ENCODE measurements around the gene NMNAT1.
"Not testable (repeated sequence)": the region's sequence is repeated elsewhere in the genome, so short reads cannot be mapped to it uniquely, and the experiment has no call there.

NMNAT1 gene

DNA sequence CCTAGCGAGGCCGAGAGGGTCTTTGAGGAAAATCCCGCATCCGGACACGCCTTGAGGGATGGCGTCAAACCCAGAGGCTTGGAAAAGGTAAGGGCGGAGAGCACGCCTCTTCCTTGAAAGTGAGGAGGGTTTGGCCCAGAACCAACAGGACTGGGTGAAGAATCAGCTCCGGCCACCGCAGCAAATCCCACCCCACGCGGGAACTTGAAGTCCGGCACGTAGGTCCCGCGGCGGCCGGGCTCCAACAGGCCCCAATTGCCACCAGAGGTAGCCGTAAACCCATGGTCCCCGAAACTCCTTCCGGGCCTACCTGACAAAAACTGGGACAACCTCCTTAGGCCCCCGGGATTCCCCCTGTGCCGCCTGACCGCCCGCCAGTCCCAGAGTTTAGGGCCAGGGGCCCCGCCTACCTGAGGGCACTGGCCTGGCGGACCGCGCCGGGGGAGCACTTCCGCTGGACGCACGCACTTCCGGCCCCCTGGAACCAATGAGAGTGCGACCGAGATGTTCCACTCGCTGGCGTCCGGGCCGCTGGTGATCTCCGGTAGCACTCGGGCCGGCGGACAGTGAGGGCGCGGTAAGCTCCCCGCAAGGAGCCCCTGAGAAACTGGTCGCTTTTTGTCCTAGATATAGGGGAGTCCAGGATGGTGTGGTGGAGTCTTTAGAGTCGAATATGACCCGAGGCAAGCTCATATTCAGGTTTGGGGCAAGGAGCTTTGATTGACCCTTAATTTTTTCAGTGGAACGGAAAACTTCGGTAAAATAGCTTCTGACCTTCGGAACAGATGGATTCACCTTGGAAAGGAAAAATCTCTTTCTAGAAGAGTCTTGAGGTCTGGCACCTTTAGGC, at the start of gene NMNAT1, which contains the start of gene LZIC:
Gene NMNAT1, plus strand, starts transcription at position 537 of the 850 bp plus-strand sequence. CDS start 28,599 bp downstream, outside the sequence.
Gene LZIC, minus strand, starts transcription at position 453 of the 850 bp plus-strand sequence. CDS start 6,772 bp downstream, outside the sequence.
- peak; percentile 77 to 82 for DNase-seq (ENCODE audit: low read depth in 2 of 2)

DNA sequence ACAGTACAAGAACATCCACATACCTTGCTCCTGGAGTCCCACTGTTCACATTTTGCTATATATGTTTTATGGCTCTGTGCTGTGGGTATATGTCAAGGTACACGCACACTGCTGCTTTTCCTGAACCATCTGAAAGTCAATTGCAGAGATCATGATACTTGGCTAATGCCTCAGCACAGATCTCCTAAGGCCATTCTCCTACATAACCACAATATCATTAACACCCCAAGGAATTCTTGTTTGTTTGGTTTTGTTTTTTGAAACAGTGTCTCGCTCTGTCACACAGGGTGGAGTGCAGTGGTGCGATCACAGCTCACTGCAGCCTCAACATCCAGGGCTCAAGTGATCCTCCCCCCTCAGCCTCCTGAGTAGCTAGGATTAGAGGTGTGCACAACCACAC, 49.2 kb upstream of the NMNAT1 start:
- no peak for DNase-seq (ENCODE audit: low read depth in 2 of 2)

DNA sequence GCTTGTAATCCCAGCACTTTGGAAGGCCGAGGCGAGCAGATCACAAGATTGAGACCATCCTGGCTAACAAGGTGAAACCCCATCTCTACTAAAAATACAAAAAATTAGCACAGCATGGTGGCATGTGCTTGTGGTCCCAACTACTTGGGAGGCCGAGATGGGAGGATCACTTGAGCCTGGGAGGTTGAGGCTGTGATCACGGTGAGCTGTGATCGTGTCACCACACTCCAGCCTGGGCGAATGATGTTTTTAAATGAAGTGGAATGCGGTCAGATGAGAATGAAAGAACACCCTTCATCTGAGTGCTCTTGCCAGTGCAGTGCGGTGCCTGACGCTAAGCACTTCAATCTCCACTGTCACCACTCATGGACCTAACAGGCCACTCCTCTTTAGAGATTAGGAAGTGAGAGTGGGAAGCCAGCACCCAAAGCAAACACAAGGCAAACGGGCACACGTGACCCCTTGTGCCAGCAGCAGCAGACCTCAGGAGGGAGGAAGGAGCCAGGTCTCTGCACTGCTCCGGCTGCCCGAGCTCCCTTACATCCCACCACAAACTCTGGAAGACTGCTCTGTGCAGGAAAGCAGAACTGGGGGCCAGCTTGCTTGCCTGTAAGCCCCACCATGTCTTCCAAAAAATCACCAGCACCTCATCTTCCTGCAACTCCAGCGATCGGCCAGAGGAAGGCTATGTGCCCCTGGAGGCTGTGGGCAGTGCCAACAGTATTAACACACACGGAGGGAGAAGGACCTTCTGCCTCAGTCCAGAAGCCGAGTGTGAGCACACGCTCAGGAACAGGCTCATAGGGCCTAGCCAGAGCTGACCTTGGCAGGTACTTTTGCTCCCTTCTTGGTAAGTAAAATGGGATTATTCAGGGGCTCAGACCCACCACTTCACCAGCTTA, 42.9 kb upstream of the NMNAT1 start:
- DNase-seq (ENCODE audit: low read depth in 2 of 2), result no peak

DNA sequence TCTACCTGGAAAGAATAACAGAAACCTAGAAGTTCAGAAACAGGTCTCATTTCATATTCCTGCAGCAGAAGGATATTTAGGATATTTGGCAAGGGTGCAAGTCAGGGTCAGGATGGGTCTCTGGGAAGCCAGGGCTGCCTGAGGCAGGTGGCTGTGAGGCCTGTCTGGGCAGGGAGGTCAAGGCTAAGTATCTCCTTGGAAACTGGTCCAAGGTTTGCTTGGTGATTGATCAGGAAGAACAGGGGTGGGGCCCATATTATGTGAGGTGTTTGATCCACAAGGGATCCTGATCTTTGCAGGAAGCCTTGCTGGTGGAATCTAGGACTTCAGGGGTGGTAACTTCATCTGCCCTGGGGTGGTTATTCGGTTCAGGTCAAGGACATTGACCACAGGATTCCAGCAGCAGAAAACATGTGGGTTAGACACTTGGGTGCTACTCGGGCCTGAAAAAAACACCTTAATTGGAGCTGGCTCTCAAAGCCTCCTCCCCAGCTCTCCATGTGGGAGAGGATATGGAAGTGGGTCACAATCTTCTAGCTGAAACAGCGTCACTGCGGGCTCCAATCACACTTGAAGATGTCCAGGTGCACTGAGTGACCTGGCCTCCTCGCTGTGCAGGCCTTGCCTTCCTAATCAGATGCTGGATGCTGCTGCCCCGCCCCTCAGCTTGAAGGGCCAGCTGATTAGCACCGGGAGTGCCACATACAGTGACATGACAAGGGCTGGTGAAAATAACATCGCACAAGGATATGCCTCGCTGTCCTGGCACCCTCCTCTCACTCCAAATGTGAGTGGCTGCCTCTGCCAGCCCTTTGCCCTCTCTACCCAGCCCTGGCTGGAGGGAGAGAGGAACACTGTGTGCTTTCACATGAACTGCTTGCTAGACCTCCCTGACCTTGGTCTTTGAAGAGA, 41.9 kb upstream of the NMNAT1 start:
- no peak for DNase-seq (ENCODE audit: low read depth in 2 of 2)

DNA sequence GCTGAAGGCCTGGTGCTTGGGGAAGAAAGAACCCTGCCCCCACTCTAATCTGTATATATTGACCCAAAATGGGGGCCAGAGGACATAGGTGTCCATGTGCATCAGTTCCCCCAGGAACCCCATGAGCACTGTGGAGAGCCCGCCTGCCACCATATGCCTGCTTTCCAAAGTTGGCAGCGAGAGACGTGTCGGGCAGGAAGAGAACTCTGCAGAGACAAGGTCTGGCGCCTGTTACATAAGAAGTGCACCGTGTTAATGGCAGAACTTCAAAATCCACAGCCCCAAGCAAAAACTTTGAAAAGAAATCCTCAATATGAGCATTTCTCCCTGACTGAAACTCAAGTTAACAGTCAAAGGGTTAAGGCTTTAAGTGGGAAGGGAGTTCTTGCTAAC, 41.2 kb upstream of the NMNAT1 start:
- DNase-seq (ENCODE audit: low read depth in 2 of 2), result no peak

DNA sequence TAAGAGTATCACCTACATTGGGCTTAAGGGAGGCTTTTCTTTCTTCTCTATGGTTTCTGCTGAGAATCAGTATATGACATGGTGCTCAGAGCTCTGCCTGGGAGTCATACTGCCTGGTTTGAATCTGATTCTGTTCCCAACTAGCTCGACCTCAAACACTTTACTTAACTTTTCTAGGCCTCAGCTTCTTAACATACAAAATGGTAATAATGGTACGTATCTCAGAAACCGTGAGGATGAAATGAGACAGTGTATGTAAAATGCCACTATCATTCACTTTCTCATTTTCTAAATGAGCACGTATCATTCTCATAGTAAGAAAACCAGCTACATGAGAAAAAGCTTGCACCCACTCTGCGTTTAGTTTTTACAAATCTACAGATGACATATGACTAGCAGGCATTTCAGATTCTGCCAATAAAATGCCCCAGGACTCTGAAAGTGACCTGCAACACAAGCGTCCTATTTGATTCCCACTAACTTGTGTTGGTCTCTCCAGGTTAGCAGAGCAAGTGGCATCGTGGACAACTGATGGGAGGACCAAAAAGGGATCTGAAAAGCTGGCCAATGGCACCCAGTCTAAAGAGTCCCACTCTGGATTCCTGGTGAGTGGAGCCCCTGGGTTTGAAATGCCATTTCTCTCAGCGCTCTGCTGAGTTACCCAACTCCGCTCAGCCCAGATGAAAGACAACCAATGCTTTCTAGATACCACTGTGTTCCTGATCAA, 39.3 kb upstream of the NMNAT1 start:
- no peak for DNase-seq (ENCODE audit: low read depth in 2 of 2)

DNA sequence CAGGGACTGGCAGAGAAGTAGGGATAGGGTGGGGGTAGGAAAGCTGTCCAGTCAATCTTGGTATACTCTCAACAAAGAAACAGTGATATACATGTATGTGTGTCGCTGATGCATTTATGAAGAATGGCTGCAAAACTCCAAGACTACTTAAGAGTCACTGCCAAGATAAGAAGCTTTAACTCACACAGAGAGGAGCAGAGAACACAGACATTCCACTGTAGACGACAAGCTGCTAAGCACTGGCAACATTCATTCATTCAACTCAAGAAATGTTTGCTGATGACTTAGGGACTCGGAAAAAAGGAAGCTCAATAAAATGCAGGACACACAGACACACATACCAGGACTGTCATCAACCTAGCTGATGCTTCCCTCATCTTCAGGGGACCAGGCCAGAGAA, 38.7 kb upstream of the NMNAT1 start:
- no peak for DNase-seq (ENCODE audit: low read depth in 2 of 2)

DNA sequence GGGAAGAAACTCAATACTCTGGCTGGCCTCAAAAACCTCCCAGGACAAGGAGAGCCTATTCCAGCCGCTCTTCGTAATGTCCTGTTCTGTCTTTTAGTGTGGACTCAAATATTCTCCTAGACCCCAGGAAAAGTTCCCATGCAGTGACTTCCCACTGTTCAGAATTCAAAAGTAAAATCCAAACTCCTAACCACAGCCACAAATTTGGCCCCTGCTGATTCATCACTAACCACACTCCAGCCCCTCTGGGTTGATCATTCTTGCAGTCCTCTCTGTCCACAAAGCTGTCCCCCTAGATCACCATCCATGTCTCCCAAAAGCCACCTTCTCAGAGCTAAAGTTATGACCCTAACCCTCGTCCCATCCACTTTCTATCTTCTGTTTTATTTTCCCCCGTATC, 38.3 kb upstream of the NMNAT1 start:
- no peak for DNase-seq (ENCODE audit: low read depth in 2 of 2)

DNA sequence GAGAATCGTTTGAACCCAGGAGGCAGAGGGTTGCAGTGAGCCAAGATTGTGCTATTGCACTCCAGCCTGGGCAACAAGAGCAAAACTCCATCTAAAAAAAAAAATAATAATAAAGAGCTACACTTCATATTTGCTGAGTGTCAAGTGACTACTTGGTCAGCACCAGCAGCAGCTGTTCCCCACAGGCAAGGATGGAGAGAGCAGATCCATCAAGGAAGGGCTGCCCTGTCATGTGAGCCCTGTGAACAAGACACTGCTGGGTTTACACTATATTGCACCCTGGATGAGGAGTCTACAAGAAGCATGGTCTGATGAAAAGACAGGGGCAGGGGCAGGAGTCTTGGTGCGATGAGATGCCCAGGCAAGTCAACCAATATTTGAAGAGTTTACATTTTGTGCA, 36.8 kb upstream of the NMNAT1 start:
- DNase-seq (ENCODE audit: low read depth in 2 of 2), result no peak

DNA sequence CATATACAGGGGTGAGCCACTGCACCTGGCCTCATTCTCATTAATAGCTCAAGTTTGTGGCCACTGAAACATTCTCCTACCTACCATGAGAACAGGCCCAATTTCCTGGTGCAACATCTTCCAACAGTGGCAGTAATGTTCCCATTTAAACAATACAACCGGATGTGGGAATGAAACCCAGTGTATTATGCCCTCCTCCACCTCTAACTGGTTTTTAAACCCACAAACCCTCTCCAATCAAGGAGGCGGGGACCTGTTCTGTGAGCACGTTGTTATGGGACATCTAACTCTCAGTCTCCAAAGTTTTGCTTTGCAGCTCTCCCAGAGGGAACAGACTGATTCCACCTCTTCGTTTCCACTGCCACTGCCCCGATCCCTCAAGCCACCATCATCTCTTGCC, 35.8 kb upstream of the NMNAT1 start:
- DNase-seq (ENCODE audit: low read depth in 2 of 2), result no peak

DNA sequence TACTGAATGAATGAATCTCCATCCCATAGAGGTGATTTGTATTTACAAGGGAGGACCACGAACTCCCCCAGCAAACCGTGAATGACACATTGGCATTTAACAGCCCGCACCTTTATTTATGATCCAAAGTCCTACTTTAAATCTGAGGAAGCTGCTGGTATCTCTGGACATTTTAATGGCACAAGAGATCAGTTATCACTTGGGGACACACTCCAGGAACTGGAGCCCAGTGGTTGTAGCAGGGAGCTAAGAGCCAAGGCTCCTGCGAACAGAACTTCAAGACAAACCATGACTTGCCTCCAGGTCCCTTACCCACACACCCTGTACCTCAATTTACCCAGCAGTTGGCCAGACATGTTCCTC, 34.4 kb upstream of the NMNAT1 start:
- no peak for DNase-seq (ENCODE audit: low read depth in 2 of 2)

DNA sequence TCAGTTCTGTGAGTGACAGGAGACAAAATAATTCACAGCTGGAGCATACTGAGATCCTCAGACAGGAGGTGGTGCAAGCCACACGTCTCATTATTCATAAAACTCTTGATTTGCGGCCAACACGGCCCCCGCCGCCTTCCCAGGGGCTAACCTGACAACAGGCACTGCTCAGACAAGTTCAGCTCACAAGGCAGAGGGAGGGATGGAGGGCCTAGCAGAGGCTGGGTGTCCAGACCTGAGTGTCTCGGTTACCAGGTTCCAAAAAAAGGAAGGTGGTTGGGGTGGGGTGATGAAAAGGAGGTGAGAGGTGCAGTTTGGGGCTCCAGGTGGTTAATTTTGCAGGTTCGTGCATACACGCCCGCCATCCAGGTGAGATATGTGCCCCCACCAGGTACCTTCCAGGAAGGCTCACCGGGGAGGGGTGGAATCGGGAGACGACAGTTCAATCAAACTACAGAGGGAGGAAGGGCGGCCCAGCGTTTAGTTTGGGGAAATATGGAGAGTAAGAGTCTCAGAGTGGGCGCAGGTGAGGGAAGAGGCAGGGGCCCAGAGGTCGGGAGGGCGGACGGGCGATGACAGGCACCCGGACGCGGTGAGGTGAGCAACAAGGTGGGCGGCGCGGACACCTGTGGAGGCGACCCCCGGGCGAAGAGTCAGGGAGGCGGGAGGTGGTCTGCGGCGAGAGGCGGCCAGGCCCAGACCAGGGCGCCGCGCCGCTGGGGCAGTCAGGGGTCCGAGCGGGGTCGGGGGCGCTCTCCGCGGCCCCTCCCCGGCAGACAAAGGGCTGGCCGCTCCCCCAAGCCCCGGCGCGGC, 33.8 kb upstream of the NMNAT1 start:
- DNase-seq (ENCODE audit: low read depth in 2 of 2), result peak; percentile 0 to 18

DNA sequence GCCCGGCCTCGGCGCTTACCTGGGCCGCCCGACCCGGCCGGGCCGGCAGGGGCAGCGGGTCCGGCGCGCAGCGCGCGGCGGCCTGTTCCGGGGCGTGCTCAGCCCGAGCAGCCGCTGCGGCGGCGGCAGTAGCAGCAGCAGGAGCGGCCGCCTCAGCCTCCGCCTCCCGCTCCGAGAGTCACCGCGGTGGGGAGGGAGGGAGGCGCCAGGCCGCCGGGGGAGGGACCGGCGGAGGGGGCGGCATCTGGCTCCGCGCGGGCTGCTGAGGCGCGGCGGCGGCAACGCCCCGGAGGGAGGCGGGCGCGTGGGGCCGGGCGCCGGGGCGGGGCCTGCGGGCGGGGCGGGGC, 33.2 kb upstream of the NMNAT1 start, which contains the start of gene CTNNBIP1:
Gene CTNNBIP1, minus strand, starts transcription at position 194 of the 347 bp plus-strand sequence. CDS start 38,205 bp downstream, outside the sequence.
- no peak for DNase-seq (ENCODE audit: low read depth in 2 of 2)

DNA sequence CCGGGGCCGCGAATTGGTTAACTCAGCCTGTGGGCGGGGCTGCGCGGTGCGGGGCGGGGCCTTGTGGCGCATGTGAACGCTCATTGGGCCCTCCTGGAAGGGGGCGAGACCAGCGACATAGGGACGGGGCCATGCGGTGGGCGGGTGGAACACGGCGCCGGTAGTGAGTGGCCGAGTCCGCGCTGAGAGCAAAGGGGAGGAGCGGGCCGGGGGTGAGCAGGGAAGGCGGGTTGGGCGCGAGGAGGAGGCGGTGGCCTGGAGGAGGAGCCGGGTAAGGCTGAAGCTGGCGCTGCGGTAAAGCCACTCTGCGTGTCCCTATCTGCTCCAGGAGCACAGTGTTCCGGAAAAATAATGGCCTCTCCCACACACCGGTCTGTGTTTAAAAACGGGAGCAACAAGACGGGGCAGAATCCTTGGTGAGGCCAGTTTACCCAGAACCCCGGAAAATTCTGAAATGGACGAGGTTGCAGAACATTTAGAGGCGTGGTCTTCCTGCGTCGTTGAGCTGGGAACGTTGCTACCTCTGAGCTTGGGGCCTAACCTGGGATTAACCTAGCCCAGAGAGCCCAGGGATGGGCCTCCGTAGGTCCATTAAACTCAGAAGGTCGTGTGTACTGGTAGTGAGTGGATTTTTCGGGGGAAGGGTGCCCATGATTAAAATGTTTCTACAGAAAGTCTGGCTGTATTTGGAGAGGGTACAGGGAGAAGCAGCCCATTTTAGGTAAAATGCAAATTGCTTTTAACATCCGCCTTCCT, 32.7 kb upstream of the NMNAT1 start:
- peak; percentile 100 for DNase-seq (ENCODE audit: low read depth in 2 of 2)

DNA sequence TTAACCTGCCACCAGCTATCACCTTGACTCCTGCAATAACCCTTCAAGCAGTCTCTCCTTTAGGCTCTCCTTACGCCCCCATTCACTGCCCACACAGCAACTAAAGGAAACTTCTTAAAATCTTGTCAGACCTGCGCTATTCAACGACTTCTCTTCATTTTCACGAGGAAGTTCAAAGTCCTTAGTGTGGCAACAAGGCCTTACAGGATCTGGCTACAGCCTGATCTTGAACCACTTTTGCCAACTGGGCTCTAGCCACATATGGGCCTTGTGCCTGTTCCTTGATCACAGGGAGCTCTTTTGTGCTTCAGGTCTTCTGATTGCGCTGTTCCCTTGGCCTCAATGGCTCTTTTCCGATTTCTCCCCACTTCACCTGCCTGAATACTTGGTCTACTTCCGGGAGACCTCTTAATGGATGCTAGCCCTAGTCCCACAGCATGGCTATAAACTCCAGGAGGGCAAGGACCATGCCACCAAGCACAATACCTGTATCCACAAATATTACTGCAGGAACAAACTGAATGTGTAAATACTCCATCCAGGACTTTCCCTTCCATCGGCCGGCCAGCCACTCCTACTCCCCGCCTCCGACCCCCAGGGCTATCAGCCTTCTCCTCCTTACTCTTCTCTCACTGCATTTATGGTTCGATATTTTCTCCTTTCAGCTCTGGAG, 30.9 kb upstream of the NMNAT1 start:
- no peak for DNase-seq (ENCODE audit: low read depth in 2 of 2)

DNA sequence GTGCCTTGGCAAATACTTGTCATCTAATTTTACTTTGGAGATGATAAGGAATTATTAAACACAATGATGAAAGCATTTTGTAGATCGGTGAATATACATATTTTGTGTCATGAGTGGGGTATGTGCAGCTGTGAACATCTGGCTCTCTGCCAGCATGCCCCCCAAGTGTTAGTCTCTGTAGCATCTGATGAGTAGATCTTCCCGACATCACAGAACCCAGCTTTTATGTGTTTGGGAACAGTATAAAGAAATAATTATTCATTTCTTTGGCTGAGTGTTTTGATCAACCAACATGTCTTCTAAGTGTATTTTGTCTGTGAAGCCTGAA, 28.7 kb upstream of the NMNAT1 start:
- DNase-seq (ENCODE audit: low read depth in 2 of 2), result no peak

DNA sequence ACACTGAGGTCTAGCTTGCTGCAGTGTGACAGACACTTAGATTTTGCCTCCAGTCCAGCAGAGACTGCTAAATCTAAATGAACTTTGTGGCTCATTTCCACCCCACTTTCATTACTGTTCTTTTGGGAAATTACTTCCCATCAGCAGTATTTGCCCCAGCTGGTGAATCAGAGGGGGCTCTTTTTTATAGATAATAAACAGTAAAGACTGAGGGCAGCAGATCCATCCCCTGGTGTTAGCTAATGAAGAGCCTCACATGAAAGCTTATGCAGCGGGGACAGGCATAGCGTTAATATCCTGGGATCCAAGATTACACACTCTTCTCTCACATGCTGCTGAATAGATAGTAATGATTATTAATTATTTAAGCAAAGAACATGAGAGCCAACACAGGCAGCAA, 26.8 kb upstream of the NMNAT1 start:
- DNase-seq (ENCODE audit: low read depth in 2 of 2), result no peak

DNA sequence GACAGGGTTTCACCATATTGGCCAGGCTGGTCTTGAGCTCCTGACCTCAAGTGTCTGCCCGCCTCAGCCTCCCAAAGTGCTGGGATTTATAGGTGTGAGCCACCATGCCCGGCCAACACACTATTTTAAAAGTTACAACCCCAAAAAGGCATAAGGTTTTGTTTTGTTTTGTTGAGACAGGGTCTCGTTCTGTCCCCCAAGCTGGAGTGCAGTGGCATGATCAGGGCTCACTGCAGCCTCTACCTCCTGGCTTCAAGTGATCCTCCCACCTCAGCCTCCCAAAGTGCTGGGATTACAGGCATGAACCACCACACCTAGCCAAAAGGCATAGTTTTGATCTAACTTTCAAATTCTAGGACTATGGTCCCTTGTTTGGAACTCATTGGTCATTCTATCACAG, 25.8 kb upstream of the NMNAT1 start:
- not testable (repeated sequence) for DNase-seq (ENCODE audit: low read depth in 2 of 2)

DNA sequence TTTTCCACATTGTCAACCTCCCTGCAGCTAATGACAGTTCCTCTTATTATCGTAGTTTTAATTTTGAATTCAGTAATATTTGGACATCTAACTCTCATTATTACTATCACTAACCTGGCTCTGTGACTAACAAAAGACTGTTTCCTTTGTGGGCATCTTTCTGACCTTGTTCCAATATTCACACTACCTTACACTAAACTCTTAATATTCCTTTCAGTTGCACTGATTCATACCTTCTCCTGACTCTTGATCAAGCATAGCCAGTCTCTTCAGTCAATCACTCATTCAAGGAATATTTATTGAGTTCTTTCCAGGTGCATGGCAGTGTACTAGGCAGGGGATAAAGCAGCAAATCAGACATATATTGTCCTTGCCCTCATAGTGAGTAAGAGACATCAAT, 25.4 kb upstream of the NMNAT1 start:
- DNase-seq (ENCODE audit: low read depth in 2 of 2), result no peak

All from stimulated activated CD4-positive, alpha-beta T cell treated with anti-CD3 and anti-CD28 coated beads, Interleukin-1b, Interleukin-23, amount 100 ng/mL, for 4 hours (primary cell).